Hepatocyte (in vitro differentiated cells): ENCODE measurements around the gene KIAA1549. TPM values are rescaled to one million over a fixed set of nuclear protein-coding genes. Genes with fewer than 3 reads are reported as not detected.

Experiments
- DNase-seq: peaks from one replicate; pipeline ENCODE4 v3.0.0-alpha.2; 2016; ENCODE audit warnings: low spot score
- H2AFZ ChIP-seq: fragments of 200-600 bp; sonication (generic); 2 replicates; pipeline ENCODE4 v1.6.0; 2016; ENCODE audit warnings: antibody characterized with exemption, mild to moderate bottlenecking
- H3K27ac ChIP-seq: fragments of 200-600 bp; sonication (generic); 2 replicates; pipeline ENCODE4 v1.5.1; 2016; ENCODE audit warnings: mild to moderate bottlenecking
- H3K27me3 ChIP-seq: fragments of 200-600 bp; sonication (generic); 2 replicates; pipeline ENCODE4 v1.6.1; 2016
- H3K36me3 ChIP-seq: fragments of 200-600 bp; sonication (generic); replicated peaks from 2 replicates; pipeline ENCODE4 v1.5.1; 2016; ENCODE audit warnings: low read depth; ENCODE audit not compliant: insufficient read depth
- H3K4me1 ChIP-seq: fragments of 200-600 bp; sonication (generic); 2 replicates; pipeline ENCODE4 v1.5.1; 2016; ENCODE audit warnings: mild to moderate bottlenecking, moderate library complexity; ENCODE audit not compliant: insufficient read depth
- H3K4me2 ChIP-seq: fragments of 200-600 bp; sonication (generic); 2 replicates; pipeline ENCODE4 v1.6.0; 2016
- H3K4me3 ChIP-seq: fragments of 200-600 bp; sonication (generic); 2 replicates; pipeline ENCODE4 v1.5.1; 2016; ENCODE audit warnings: mild to moderate bottlenecking
- H3K79me2 ChIP-seq: fragments of 200-600 bp; sonication (generic); 2 replicates; pipeline ENCODE4 v1.6.0; 2017; ENCODE audit warnings: mild to moderate bottlenecking
- H3K9me2 ChIP-seq: fragments of 200-600 bp; sonication (generic); replicated peaks from 2 replicates; pipeline ENCODE4 v1.6.0; 2017; ENCODE audit warnings: mild to moderate bottlenecking; ENCODE audit not compliant: insufficient read depth
- H3K9me3 ChIP-seq: fragments of 200-600 bp; sonication (generic); 2 replicates; pipeline ENCODE4 v1.5.1; 2016; ENCODE audit warnings: low read depth, mild to moderate bottlenecking
- H4K20me1 ChIP-seq: fragments of 200-600 bp; sonication (generic); 2 replicates; pipeline ENCODE4 v1.6.0; 2016; ENCODE audit warnings: mild to moderate bottlenecking; ENCODE audit not compliant: insufficient read depth, poor library complexity, severe bottlenecking
- CTCF ChIP-seq: fragments of 200-600 bp; sonication (generic); IDR thresholded peaks from 2 replicates; pipeline ENCODE4 v1.5.1; 2016; ENCODE audit warnings: antibody characterized with exemption, mild to moderate bottlenecking; ENCODE audit not compliant: poor library complexity
- EZH2 ChIP-seq: fragments of 200-600 bp; sonication (generic); IDR thresholded peaks from 2 replicates; pipeline ENCODE4 v1.6.1; 2016; ENCODE audit warnings: antibody characterized with exemption, mild to moderate bottlenecking, borderline replicate concordance
- EZH2phosphoT487 ChIP-seq: fragments of 200-600 bp; sonication (generic); IDR thresholded peaks from one replicate; pipeline ENCODE4 v1.6.1; 2018; ENCODE audit warnings: antibody characterized with exemption, mild to moderate bottlenecking, low read depth, moderate library complexity; ENCODE audit not compliant: unreplicated experiment, severe bottlenecking
- WGBS: methylation state at CpG from one replicate; pipeline ENCODE4 v1.1.6; 2016; ENCODE audit warnings: low lambda C conversion rate; ENCODE audit errors: missing lambda C conversion rate; 5-methylcytosine and 5-hydroxymethylcytosine counted together
- polyA plus RNA-seq: library from polyadenylated mRNA; unstranded; fragments of >200 nt; fragmentation: Nextera tagmentation; extraction: Ambion mirVana; gene quantifications from 2 replicates; pipeline ENCODE4 v1.2.1, GENCODE V29; 2016
- total RNA-seq: library from RNA; depleted of rRNA; stranded (reverse); fragments of >200 nt; gene quantifications from 2 replicates; pipeline ENCODE4 v1.2.3, GENCODE V29; 2014

The KIAA1549 gene
- total and polyA plus RNA-seq, 2 experiments from 2014 or later, result 3.4 to 7.3 TPM

- Histone ChIP-seq H3K9me2 (no peaks in the 10 kb centered on the region), H4K20me1 (no peaks in the 10 kb centered on the region), H3K9me3 (no peaks in the 10 kb centered on the region), H3K27ac (no peak overlapping the region), H3K4me1 (no peaks in the 10 kb centered on the region), H3K4me2 (no peak overlapping the region), H3K27me3 (no peaks in the 10 kb centered on the region), H3K36me3 (no peaks in the 10 kb centered on the region), H3K4me3 (no peak overlapping the region), H2AFZ (no peak overlapping the region), H3K79me2 (no peaks in the 10 kb centered on the region)
- no peak for DNase-seq
- no peak for TF ChIP-seq EZH2phosphoT487
- no peak for TF ChIP-seq CTCF
- TF ChIP-seq EZH2, result no peak
- WGBS, result 90% methylated on average over 11 of the region's 11 CpGs
These were observed 146.1 kb downstream of the KIAA1549 start for GRCh38 chr7:138835087-138835486.

GRCh38 chr7:138834583-138834982, 146.6 kb downstream of the KIAA1549 start:
- no peaks in the 10 kb centered on the region for H3K9me2 ChIP-seq
- no peak for DNase-seq
- H3K36me3 ChIP-seq, result no peaks in the 10 kb centered on the region
- H3K4me3 ChIP-seq, result no peak overlapping the region
- no peaks in the 10 kb centered on the region for H3K4me1 ChIP-seq
- no peaks in the 10 kb centered on the region for H3K9me3 ChIP-seq
- H2AFZ ChIP-seq, result no peak overlapping the region
- H3K27ac ChIP-seq, result no peak overlapping the region
- H3K27me3 ChIP-seq, result no peaks in the 10 kb centered on the region
- no peak for TF ChIP-seq CTCF
- TF ChIP-seq EZH2phosphoT487, result no peak
- TF ChIP-seq EZH2, result no peak
- no peaks in the 10 kb centered on the region for H4K20me1 ChIP-seq
- 97% methylated on average over 9 of the region's 9 CpGs for WGBS
- no peaks in the 10 kb centered on the region for H3K79me2 ChIP-seq
- no peak overlapping the region for H3K4me2 ChIP-seq

GRCh38 chr7:138833596-138833995, 147.6 kb downstream of the KIAA1549 start:
- Histone ChIP-seq H3K4me3 (no peak overlapping the region), H2AFZ (no peak overlapping the region), H4K20me1 (no peaks in the 10 kb centered on the region), H3K9me2 (no peaks in the 10 kb centered on the region), H3K27me3 (no peaks in the 10 kb centered on the region), H3K27ac (no peak overlapping the region), H3K4me2 (no peak overlapping the region), H3K4me1 (no peaks in the 10 kb centered on the region), H3K36me3 (no peaks in the 10 kb centered on the region), H3K9me3 (no peaks in the 10 kb centered on the region), H3K79me2 (no peaks in the 10 kb centered on the region)
- no peak for DNase-seq
- WGBS, result 87% methylated on average over 5 of the region's 5 CpGs
- TF ChIP-seq EZH2 (no peak), CTCF (no peak), EZH2phosphoT487 (no peak)

DNA sequence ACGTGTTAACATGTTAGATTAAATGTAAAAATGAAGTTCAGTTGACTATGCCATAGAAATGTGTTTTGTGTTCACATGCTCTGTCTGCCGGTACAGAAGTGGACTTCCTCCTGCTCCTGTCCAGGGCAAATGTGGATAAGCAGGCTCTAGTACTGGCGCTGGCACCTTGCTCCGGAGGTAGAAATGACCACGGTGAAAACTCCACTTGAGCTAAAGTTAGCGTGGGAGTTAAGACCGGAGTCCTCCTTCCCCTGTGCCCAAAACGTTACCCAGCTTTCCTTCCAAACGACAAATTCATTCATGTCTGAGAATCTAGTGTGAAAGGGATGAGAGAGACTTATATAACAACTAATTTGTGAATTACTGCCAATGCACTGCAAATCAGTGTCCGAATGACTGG, 148.2 kb downstream of the KIAA1549 start:
- H3K79me2 ChIP-seq, result no peaks in the 10 kb centered on the region
- no peaks in the 10 kb centered on the region for H3K9me2 ChIP-seq
- H3K36me3 ChIP-seq, result no peaks in the 10 kb centered on the region
- H2AFZ ChIP-seq, result no peak overlapping the region
- no peaks in the 10 kb centered on the region for H3K4me1 ChIP-seq
- H3K27me3 ChIP-seq, result no peaks in the 10 kb centered on the region
- DNase-seq, result no peak
- H3K9me3 ChIP-seq, result no peaks in the 10 kb centered on the region
- 86% methylated on average over 10 of the region's 10 CpGs for WGBS
- H3K27ac ChIP-seq, result no peak overlapping the region
- H4K20me1 ChIP-seq, result no peaks in the 10 kb centered on the region
- H3K4me3 ChIP-seq, result no peak overlapping the region
- no peak for TF ChIP-seq EZH2
- no peak for TF ChIP-seq CTCF
- no peak for TF ChIP-seq EZH2phosphoT487
- no peak overlapping the region for H3K4me2 ChIP-seq
